ENCODE measurements around the gene TAPT1.
A peak's percentile ranks its signal among the peaks of the same experiment; 100 is the strongest.

Gene TAPT1

GRCh38 chr4:16225167-16225862, 956 bp downstream of the TAPT1 start:
- in situ Hi-C loops (cut with MboI; ENCODE audit: low pct_unique_long_range_greater_than_20kb, low sequenced_read_pairs) = no loop called here
- no peak for DNase-seq

GRCh38 chr4:16224264-16225166, 1.8 kb downstream of the TAPT1 start:
- in situ Hi-C loops (cut with MboI; ENCODE audit: low pct_unique_long_range_greater_than_20kb, low sequenced_read_pairs) = no loop called here
- no peak for DNase-seq

GRCh38 chr4:16222957-16223527, 3.2 kb downstream of the TAPT1 start:
- no peak for DNase-seq
- in situ Hi-C loops (cut with MboI; ENCODE audit: low pct_unique_long_range_greater_than_20kb, low sequenced_read_pairs) = no loop called here

- DNase-seq = no peak
- in situ Hi-C loops (cut with MboI; ENCODE audit: low pct_unique_long_range_greater_than_20kb, low sequenced_read_pairs) = no loop called here
Measured at GRCh38 chr4:16218950-16219349, 7.3 kb downstream of the TAPT1 start.

GRCh38 chr4:16217300-16218051, 8.8 kb downstream of the TAPT1 start:
- DNase-seq = no peak
- in situ Hi-C loops (cut with MboI; ENCODE audit: low pct_unique_long_range_greater_than_20kb, low sequenced_read_pairs) = no loop called here

GRCh38 chr4:16213121-16213520, 13.2 kb downstream of the TAPT1 start:
- in situ Hi-C loops (cut with MboI; ENCODE audit: low pct_unique_long_range_greater_than_20kb, low sequenced_read_pairs) = no loop called here
- no peak for DNase-seq

- in situ Hi-C loops (cut with MboI; ENCODE audit: low pct_unique_long_range_greater_than_20kb, low sequenced_read_pairs) = no loop called here
- no peak for DNase-seq
Measured at GRCh38 chr4:16212138-16212782, 14.0 kb downstream of the TAPT1 start.

- no peak for DNase-seq
- in situ Hi-C loops (cut with MboI; ENCODE audit: low pct_unique_long_range_greater_than_20kb, low sequenced_read_pairs) = no loop called here
Measured at GRCh38 chr4:16207409-16207808, 18.9 kb downstream of the TAPT1 start.

GRCh38 chr4:16206848-16207247, 19.4 kb downstream of the TAPT1 start:
- DNase-seq = peak; percentile 32
- in situ Hi-C loops (cut with MboI; ENCODE audit: low pct_unique_long_range_greater_than_20kb, low sequenced_read_pairs) = no loop called here

GRCh38 chr4:16206301-16206700, 20.0 kb downstream of the TAPT1 start:
- DNase-seq = no peak
- in situ Hi-C loops (cut with MboI; ENCODE audit: low pct_unique_long_range_greater_than_20kb, low sequenced_read_pairs) = no loop called here

GRCh38 chr4:16205298-16206164, 20.7 kb downstream of the TAPT1 start:
- DNase-seq = peak; percentile 40
- in situ Hi-C loops (cut with MboI; ENCODE audit: low pct_unique_long_range_greater_than_20kb, low sequenced_read_pairs) = no loop called here

- in situ Hi-C loops (cut with MboI; ENCODE audit: low pct_unique_long_range_greater_than_20kb, low sequenced_read_pairs) = no loop called here
- no peak for DNase-seq
Measured at GRCh38 chr4:16204505-16204904, 21.8 kb downstream of the TAPT1 start.

- in situ Hi-C loops (cut with MboI; ENCODE audit: low pct_unique_long_range_greater_than_20kb, low sequenced_read_pairs) = no loop called here
- DNase-seq = no peak
Measured at GRCh38 chr4:16203083-16203482, 23.2 kb downstream of the TAPT1 start.

GRCh38 chr4:16202598-16202997, 23.7 kb downstream of the TAPT1 start:
- DNase-seq = no peak
- in situ Hi-C loops (cut with MboI; ENCODE audit: low pct_unique_long_range_greater_than_20kb, low sequenced_read_pairs) = no loop called here

GRCh38 chr4:16199093-16199492, 27.2 kb downstream of the TAPT1 start:
- DNase-seq = no peak
- in situ Hi-C loops (cut with MboI; ENCODE audit: low pct_unique_long_range_greater_than_20kb, low sequenced_read_pairs) = no loop called here

- in situ Hi-C loops (cut with MboI; ENCODE audit: low pct_unique_long_range_greater_than_20kb, low sequenced_read_pairs) = no loop called here
- no peak for DNase-seq
Measured at GRCh38 chr4:16197876-16198665, 28.2 kb downstream of the TAPT1 start.

Measured in KBM-7 (cell line).